ENCODE measurements around the gene SIK2.

GRCh38 chr11:111680486-111681175, 78.4 kb downstream of the SIK2 start:
- TF ChIP-seq SAFB (IDR thresholded peaks at IDR 0.05; ENCODE audit: borderline replicate concordance, low read depth, low read length) (no peak), CREM (IDR thresholded peaks at IDR 0.05; ENCODE audit: low read depth) (no peak), SNRNP70 (optimal IDR thresholded peaks at IDR 0.05; ENCODE audit: low read depth, low read length) (no peak)
- TF ChIP-seq, protein P1, sequence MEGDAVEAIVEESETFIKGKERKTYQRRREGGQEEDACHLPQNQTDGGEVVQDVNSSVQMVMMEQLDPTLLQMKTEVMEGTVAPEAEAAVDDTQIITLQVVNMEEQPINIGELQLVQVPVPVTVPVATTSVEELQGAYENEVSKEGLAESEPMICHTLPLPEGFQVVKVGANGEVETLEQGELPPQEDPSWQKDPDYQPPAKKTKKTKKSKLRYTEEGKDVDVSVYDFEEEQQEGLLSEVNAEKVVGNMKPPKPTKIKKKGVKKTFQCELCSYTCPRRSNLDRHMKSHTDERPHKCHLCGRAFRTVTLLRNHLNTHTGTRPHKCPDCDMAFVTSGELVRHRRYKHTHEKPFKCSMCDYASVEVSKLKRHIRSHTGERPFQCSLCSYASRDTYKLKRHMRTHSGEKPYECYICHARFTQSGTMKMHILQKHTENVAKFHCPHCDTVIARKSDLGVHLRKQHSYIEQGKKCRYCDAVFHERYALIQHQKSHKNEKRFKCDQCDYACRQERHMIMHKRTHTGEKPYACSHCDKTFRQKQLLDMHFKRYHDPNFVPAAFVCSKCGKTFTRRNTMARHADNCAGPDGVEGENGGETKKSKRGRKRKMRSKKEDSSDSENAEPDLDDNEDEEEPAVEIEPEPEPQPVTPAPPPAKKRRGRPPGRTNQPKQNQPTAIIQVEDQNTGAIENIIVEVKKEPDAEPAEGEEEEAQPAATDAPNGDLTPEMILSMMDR (IDR thresholded peaks at IDR 0.05 in 2 of 3, conservative IDR thresholded peaks at IDR 0.05 in 1 of 3; ENCODE audit: insufficient read depth in 2 of 3, low read depth in 1 of 3, low read length in 3 of 3), result no peak
